Effector CD8-positive, alpha-beta T cell (primary cell): ENCODE data around the gene ZNF22.

Source experiments
- DNase-seq: peaks from one replicate; lab custom pipeline; 2025; lab: John Stamatoyannopoulos, UW

The ZNF22 gene

DNA sequence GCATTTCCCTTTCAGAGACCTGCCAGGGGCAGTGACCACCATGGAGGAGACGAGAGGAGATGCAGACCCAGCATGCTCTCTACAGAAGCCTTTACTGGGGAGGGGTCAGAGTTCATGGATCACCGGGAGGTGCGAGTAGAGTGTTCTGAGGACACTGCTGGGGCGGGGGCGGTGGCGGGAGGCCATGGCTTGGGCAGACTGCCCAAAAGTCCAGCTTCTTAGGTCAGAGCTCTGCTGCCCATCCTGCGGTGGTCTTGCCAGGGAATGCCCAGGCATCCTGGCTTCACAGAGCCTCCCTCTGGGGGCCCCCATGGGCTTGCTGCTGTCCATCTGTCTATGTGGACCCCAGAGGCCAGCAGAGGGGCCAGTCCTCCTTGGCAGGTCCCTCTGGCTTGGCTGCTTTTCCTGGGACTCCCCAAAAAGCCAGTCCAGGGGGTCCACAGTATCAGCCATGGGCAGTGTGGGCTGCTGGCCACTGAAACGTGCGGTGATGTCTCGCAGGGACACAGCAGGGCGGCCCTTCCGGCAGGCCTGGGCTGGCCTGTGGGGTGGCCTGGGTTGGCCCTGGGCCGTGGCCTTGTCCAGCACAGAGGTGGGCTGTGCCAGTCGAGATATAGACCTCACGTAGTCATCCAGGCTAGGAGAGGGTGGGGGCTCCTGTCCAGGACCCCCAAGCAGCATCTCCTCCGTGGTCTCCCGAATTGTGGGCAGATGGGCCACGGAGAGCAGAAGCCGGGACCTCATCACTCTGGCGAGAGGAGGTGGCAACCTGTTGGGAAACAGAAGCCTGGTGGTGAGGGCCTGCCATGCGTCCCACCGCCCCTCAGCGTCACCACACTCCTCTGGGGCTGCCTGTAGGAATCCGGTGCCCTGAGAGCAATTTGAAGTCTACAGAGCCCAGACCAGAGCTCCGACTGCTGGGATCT is 23.2 kb upstream of the ZNF22 start:
- DNase-seq = no peak

- no peak for DNase-seq
Observed at GRCh38 chr10:44978213-44978569, 22.5 kb upstream of the ZNF22 start.

- no peak for DNase-seq
Observed at GRCh38 chr10:44978570-44979280, 22.0 kb upstream of the ZNF22 start, which contains the start of gene DEPP1. DEPP1 (minus strand) TSS chr10:44978809; CDS start chr10:44978030, 779 bp downstream.

DNA sequence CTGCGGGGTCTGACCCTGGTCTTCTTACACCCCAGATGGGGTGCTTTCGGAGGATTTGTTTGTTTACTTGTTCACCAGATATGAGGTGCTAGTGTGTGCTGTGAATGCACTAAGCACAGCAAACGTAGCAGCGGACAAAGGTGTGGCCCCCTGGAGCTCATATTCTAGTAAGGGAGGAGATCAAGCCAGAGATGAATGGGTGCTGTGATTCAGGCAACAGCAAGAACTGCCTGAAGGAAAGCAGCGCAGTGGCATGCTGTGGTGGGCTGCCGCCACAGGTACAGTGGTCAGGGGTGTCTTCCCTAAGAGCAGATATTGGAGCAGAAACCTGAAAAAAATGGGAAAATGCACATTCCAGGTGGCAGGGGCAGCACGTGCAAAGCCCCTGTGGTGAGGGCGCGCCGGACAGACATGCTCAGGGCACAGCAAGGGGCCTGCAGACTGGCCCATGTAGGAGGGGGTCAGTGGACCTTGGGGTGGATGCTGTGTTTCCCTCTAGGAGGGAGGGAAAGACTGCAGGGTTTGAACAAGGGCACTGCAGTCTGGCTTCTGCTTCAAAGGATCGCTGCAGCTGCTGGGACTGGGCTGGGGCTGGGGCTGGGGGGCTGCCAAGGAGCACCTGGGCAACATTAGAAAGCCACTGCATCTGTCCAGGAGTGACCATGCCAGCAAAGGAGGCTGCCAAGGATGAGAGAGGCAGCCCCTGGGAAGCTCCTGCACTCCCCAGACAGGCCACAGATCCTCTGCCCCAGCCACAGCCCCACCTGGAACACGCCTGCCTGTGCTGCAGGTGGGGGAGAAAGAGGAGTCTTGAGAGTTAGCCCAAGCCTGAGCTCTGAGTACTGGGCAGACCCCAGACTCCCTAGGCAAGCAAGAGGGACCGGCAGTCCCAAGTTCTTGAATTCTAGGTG is 21.2 kb upstream of the ZNF22 start:
- DNase-seq = no peak

GRCh38 chr10:44980309-44981171 is 20.2 kb upstream of the ZNF22 start:
- no peak for DNase-seq

DNA sequence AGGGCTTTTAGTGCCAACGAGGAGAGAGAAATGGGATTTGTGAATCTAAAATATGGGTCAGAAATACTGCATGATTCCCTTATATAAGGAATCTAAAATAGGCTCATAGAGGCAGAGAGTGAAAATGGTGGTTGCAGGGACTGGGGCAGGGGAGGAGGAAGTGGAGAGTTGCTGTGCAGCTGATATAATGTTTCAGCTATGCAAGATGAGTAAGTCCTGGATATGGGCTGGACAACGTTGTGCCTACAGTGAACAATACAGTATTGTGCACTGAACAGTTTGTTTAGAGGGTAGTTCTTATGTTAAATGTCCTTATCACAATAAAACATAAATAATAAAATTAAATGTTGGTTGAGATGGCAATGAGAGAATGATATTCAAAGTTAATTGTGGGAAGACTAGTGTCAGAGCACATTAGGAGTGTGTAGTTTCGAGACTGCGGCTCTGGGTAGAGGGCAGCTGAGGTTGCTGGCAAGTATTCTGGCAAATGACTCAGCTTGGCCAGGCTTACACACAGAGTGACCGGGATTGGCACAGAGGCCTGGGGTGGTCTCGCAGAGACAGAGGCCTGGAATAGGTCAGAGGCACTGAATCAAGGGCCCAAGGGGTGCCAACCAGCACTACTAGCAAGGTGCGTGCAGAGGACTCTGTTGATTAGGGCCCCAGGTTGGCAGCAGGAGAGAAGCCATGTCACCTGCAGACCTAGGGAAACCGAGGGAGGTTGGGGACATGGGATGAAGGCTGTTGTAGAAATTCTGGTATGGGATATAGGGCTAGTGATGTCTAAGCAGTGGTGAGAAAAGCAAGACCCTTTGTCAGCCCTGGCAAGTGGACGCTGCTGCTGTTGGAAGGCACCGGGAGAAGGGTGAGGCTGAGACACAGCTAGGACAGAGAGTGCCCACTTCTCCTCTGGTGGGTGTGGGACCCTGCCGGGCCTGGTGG is 19.3 kb upstream of the ZNF22 start:
- no peak for DNase-seq

- DNase-seq = no peak
Observed at GRCh38 chr10:44982114-44982460, 18.6 kb upstream of the ZNF22 start.

GRCh38 chr10:44982496-44982895 is 18.2 kb upstream of the ZNF22 start:
- no peak for DNase-seq

GRCh38 chr10:44983066-44983894 is 17.4 kb upstream of the ZNF22 start:
- no peak for DNase-seq

GRCh38 chr10:44983895-44984278 is 16.8 kb upstream of the ZNF22 start:
- no peak for DNase-seq

DNA sequence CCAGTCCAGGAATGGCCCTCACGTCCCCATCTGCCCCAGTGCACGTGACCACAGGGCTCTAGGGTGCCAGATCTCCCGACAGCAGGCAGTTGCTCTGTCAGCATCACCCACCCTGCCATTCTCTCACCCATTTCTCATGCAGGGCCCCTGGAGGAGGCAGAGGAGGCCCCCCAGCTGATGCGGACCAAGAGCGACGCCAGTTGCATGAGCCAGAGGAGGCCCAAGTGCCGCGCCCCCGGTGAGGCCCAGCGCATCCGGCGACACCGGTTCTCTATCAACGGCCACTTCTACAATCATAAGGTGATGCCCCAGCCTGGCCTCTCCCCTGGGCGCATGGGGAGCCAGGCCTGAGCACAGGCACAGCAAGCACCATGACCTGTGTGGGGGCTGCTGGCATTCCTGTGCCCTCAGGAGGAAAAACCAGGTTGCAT is 16.0 kb upstream of the ZNF22 start:
- DNase-seq = no peak

DNA sequence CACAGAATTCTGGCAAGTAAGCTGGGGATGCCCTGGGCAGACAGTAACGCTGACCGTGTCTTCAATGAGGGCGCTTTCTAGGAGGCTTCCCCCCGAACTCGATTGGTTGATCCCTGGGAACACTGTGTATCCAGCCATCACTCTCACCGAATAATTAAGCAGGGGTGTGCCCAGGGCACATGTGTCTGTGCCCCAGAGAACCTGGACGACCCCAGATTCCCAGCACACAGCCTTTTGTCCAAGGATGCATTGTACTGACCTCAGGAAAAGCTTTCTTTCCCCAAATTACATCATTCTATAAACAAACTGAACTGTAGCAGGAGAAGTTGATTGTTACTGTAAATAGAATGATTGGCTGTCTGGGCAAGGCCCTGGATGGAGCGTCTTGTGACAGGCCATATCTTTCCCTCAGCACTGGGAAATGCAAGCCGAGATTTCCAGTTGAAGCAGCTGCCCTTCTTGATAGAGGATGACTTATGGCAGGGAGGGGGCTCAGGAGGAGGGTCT is 15.5 kb upstream of the ZNF22 start:
- no peak for DNase-seq

GRCh38 chr10:44986179-44986578 is 14.5 kb upstream of the ZNF22 start:
- DNase-seq = no peak

DNA sequence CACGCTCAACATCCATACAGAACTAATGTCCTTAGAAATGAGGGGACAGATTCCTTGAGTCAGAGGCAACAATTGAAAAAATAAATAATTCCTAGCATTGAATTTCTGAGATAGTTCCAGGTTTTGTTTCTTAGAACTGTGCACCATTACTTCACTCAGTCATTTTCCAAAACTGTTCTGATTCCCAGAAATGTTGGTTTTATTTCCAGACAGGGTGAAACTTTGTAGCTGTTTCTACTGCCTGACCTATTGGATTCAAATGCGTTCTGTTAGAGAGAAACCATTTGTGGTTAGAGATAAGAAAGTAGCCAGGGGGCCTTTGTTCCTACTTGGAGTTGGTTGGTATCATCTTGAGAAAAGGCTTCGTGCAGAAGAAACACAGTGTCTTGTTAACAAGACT is 14.1 kb upstream of the ZNF22 start:
- DNase-seq = no peak

DNA sequence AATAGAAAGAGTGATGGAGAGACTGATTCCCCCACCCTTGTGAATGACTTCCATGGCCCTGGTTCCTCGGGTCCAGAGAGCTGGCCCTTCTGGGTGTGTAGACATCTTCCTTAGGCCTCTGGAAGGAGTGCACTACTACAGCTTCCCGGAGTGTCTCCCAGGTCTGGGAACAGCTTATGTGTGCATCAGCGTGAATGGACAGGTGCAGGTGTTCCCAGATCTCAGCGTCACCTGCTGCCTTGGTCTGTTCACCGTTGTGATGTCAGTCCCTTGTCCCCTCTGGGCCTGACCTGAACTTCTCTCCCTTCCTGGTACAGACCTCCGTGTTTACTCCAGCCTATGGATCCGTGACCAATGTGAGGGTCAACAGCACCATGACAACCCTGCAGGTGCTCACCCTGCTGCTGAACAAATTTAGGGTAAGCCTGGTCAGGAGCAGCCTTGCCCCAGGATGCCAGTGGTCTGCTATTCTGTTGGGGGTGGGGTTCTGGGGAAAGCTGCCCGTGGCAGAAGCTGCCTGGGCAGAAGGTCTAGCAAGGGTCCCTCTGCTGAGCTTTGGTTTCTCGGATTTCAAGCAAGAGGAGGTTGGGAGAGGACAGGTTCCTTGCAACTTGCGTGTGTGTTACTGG is 11.7 kb upstream of the ZNF22 start:
- DNase-seq = no peak

DNA sequence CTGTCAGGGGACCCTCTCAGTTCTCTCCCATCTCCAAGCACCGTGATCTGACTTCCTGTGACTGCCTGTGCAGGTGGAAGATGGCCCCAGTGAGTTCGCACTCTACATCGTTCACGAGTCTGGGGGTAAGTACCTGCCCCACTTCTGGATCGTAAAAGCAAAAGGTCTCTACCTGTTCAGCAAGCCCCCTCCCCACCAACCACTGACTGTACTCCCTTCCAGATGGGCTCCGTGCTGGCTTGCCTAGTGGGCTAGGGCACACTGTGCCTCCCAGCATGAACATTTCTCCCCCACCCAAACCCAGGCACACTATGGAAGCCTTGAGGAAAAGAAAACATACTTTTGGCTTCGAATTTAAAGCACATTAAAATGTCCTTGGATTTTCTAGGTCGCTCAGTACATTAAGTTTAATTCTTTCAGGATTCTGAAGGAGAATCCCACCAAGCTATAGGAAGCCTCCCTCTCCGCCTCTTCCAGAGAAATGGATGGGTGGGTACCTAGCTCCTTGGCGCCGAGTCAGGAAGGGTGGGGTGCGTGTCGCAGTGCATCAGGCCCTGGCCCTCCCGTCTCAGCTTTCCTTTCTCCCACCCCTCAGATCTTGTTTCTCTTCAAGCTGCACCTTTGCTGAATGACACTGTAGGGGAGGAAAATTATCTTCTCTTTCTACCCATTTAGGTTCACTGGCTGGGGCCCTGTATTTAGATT is 11.0 kb upstream of the ZNF22 start:
- DNase-seq = no peak

GRCh38 chr10:44990302-44990655 is 10.4 kb upstream of the ZNF22 start:
- no peak for DNase-seq

DNA sequence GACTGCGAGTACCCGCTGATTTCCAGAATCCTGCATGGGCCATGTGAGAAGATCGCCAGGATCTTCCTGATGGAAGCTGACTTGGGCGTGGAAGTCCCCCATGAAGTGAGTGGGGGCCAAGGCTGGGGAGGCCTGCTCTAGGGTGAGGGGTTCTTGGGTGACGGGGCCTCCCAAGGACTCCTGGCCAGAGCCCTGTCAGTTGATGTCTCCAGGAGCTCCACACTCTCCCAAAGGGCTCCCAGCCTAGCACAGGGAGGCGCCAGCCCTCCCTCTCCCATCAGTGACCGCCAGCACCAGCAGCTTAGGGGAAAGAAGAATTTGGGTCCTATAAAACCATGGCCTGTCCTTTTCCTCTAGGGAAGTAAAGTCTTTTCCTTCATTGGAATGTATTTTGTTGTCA is 9.8 kb upstream of the ZNF22 start:
- no peak for DNase-seq
